Measurements from ENCODE around the gene UNC5B. TPM values are rescaled to one million over a fixed set of nuclear protein-coding genes. Genes with fewer than 3 reads are reported as not detected.

UNC5B gene
- total RNA-seq, 1 donor from 2014 or later, result 13.7 TPM

DNA sequence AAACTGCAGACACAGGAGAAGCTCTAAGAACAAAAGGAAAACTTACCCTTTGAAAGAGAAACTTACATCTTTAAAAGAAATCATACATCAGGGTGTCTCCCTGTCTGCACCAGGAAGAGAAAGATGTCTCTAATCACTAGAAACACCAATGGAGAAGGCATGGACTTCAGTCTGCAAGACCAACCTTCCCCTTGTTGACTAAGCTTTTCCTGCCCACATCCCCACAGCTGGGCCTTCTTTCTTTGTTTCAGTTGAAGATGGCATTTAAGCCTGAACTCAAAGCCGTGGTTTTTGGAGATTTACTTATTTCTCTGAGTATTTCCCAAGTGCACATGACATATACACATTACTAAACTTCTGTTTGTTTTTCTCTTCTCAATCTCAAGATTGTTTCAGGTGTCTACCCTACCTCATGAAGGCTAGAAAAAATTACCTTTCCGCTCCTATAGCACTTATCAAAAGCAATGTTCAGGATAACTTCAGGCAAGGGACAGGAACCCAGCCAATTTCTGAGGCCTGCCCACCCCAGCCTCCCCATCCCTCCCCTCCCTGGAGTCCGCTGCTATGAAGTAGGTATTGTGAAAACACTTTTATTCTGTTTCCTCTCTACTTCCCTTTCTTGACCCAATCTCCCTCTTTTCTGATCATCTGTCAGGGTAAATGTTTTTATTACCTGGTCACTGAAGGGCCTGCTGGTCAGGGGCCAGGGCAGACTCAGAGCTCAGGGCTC lies 103.9 kb downstream of the UNC5B start:
- DNase-seq (ENCODE audit: low spot score), result no peak

DNA sequence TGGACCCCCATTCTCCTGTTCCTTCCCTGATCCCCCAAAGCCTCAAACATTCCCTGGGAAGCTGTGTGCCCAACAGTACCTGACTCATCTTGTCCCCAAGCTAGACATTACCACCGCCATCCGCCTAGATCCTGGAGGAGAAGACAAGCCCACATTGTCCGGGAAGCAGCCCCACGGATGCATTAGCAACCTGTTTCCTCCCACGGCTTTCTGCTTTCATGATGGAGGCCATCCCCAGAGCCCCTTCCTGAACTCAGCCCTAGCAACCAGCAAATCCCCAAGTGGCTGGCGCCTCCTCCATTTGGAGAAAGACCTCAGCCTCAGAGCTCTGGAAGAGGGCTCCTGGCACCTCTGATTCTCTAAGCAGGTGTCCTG lies 104.4 kb downstream of the UNC5B start:
- DNase-seq (ENCODE audit: low spot score), result no peak

DNA sequence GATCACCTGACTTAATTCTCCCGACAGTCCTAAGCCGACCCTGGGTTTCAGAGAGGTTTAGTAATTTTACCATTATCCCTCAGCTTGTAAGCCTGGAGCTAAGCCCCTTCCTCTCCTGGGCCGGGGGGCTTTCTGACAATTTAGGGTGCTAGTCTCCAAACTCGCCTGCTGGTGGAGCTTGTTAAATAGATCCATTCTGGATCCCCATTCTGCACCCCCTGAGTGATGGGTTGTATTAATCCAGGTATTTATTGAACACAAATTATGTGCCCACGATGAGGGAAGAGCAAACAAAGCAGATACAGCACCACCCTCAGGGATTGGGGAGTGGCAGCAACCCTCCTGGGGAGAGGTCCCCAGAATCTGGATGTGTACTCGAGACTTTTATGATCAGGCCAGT lies 105.4 kb downstream of the UNC5B start:
- DNase-seq (ENCODE audit: low spot score), result no peak

DNA sequence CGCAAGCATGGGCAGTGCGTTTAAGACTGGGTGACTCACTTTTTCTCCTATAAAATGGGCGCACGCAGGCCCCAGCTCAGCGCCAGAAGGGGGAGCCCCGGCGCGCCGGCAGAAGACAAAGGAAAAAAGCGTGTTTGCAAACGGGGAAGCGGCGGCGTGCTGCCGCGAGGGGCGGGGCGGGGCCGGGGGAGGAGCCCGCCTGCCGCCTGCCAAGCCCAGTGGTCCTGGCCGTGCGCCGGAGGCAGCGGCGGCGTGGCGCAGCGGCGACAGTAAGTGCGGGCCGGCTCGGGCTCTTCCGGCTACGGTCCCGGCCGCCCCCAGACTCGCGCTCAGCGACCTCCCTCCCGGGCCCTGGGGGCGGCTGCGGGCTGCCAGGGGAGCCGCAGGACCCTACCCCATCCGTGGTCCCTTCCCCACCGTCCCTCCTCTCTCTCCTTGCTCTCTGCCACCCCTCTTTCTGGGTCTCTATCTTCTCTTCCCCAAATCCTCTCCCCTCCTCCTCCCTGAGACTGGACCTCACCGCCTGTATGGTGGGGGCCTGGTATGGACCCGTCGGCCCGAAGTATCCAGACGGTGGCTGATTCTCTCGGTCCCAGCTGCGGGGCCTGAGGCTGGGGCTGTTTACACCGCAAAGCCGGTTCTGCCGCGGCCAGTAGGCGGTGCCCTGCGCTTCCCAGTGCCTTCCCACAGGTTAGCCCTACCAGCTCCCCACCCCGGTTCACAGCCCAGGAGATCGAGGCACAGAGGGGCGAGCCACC lies 106.9 kb downstream of the UNC5B start, which contains the start of gene SLC29A3:
TSS of gene SLC29A3 (plus strand) at position 218 of the 758 bp plus-strand sequence. CDS start at position 269, 51 bp downstream.
- peak; percentile 79 for DNase-seq (ENCODE audit: low spot score)

DNA sequence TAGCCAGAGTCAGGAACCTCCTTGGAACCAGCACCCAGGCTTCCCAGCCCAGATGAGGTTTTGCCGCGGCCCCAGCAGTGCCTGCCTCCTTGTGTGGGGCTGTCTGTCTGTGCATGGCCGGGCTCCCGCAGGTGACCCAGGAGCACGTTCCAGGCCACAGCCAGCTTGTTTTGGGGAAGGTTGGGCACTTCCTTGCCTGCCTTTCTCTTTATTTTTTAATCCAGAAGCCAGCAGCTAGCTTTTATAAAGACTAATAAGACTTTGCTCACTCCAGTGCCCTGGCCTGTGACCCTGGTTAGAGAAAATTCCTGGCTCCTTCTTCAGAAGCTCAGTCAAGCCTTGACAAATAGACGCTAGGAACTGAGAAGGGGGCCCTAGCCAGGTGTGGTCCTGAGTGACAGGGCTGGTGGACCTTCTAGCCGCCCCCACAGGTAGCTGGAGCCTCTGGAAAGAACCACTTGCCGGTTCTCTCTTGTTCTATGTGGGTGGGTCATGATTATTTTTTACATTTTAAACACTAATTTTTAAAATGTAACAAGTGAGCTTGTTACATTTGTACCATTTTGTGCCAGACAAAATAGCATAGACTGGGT lies 107.5 kb downstream of the UNC5B start:
- DNase-seq (ENCODE audit: low spot score), result no peak

GRCh38 chr10:71320592-71320991 lies 108.2 kb downstream of the UNC5B start:
- no peak for DNase-seq (ENCODE audit: low spot score)

- no peak for DNase-seq (ENCODE audit: low spot score)
These were observed 109.0 kb downstream of the UNC5B start for GRCh38 chr10:71321386-71321785.

- no peak for DNase-seq (ENCODE audit: low spot score)
These were observed 111.0 kb downstream of the UNC5B start for GRCh38 chr10:71323407-71323806.

DNA sequence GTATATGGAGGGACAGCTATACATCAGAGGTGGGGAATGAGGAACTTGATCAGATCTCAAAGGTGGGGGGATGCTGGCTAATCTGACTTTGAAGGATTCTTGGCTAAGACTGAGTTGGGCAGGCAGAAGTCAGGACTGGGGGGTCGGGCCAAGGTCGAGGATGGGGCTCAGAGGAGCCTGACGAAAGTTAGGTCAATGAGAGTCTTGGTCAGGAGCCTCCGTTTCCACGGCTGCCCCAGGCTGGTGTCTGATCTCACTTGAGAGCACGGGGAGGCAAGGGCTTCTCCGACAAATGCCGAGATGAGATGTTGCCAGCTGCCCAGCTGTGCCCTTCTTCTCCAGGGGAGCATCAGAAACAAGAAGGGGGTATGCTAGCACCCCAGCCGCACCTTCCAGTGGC lies 112.4 kb downstream of the UNC5B start:
- no peak for DNase-seq (ENCODE audit: low spot score)

DNA sequence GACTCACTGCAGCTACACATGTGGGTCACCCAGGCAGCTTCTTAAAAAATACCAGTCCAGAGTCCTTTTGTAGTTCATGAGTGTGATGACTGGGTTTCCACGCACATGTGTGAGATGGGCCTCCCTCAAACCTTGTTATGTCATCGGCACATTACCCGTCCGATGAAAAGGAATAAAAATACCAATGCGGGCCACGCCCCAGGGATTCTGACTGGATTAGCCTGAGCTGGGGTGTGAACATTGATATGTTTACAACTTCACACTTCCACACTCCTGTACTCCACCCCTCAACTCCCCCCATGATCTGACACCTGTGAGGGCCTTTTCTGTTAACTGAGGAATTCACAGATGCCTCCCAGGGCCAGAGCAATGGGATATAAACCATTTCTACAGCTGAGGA lies 112.9 kb downstream of the UNC5B start:
- DNase-seq (ENCODE audit: low spot score), result no peak

DNA sequence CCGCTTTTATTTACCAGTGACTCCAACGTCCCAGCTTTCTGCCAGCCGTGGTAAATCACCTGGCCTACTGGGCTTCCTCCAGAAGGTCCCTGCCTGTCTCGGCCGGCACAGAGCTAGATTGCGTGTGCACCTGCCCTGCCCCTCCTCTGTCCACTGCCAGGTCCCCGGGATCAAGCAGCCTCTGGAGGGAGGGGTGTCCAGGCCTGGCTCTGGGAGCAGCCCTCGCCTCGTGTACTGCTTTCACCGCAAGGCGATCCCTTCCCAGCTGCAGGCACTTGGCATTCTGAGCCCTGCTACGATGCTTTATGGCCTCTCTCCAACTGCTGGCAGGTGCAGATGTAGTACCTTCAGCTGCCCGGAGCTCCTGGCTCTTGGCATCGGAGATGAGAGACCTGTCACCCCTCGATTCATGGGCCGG lies 114.1 kb downstream of the UNC5B start:
- no peak for DNase-seq (ENCODE audit: low spot score)

- no peak for DNase-seq (ENCODE audit: low spot score)
These were observed 118.5 kb downstream of the UNC5B start for GRCh38 chr10:71330789-71331404.

- DNase-seq (ENCODE audit: low spot score), result no peak
These were observed 119.4 kb downstream of the UNC5B start for GRCh38 chr10:71331736-71332135.

DNA sequence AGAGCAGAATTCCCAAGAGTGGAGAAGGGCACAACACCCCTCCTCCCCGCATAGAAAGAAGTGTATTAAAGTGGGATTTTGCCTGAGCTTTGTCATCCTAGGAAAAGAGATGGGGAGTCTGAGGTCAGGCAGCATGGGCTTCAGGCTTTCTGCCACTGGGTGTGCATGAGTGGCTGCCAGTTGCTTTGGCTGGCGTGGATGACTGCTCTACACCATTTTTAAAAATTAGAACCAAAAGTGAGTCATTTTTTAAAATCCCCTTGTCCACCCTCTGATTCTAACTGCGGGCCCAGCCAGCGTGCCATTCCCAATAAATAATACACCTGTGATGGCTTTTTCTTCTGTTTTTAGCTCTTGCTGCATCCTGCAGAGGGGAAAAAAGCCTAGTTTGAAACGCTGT lies 120.1 kb downstream of the UNC5B start:
- no peak for DNase-seq (ENCODE audit: low spot score)

- DNase-seq (ENCODE audit: low spot score), result no peak
These were observed 120.9 kb downstream of the UNC5B start for GRCh38 chr10:71333129-71333887.

DNA sequence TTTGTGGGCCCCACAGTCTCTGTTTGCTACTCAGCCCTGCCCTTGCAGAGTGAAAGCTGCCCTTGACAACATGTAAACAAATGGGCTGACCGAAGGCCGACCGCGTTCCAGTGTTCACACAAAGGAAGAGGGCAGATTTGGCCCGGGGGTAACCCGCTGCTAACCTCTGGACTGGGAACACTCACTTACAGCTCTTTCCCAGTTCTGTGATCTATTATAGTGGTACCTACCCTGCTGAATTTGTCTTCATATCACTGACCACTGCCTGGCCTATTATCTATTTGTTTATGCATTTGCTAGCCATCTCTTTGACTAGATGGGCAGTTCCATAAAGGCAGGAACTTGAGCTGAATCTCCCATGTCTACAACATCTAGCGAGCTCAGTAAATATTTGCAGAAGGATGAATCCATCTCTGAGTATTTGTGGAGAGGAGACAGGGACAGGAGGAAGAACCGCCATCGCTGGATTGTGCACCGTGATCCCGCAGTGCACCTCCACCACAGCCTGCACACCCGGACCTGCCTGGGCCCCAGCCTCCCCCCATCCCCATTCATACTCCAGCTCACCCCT lies 121.9 kb downstream of the UNC5B start:
- no peak for DNase-seq (ENCODE audit: low spot score)

GRCh38 chr10:71335173-71335708 lies 122.9 kb downstream of the UNC5B start:
- no peak for DNase-seq (ENCODE audit: low spot score)

DNA sequence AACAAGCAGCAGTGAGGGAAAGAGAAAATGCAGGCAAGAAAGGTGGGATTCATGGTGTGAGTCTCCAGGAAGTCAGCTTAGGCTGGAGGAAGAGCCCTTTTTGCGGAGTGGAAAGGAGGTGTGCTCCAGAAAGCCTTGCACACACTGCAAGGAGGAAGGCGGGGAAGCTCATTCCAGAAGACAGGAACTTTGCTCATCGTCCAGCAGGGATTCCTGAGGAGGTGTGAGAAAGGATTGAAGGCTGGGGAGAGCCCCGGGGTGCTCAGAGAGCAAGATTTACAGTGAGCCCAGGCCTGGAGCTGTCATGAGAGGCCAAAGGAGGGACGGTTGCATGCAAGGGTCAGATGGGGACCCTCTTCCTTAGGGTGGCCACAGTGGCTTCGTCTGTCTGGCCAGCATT lies 124.3 kb downstream of the UNC5B start:
- no peak for DNase-seq (ENCODE audit: low spot score)

DNA sequence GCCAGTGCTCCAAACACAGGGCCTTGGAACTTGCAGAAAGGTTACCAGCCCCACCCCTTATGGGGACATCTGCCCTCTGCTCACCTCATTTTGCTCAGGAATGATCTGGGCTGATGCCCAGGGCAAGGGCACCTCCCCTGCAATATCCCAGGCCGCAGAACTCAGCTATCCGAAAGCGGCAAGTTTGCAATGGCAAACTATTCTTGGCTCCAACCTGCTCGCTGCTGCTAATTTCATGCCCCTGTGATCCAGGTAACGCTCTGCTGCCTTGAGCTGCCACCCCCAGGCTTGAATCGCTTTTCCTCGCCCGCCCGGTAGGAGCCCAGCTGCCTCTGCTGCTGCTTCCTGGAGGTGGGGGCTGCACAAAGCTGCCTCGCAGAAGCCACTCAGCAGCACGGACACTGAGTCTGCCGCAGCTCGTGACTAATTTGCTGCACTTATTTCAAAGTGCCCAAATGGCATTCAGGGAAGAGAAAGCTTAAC lies 124.9 kb downstream of the UNC5B start:
- no peak for DNase-seq (ENCODE audit: low spot score)

GRCh38 chr10:71338728-71339495 lies 126.5 kb downstream of the UNC5B start:
- DNase-seq (ENCODE audit: low spot score), result peak; percentile 70

All from umbilical cord (tissue), 2 donors.